PC-9 (cell line): Measurements from ENCODE around the gene DIAPH3.

Experiments
- EZH2 ChIP-seq: fragments of 200-600 bp; sonication (generic); IDR thresholded peaks from 2 replicates; pipeline ENCODE4 v1.8.0; 2017; ENCODE audit warnings: antibody characterized with exemption, low read depth
- TF ChIP-seq, protein P1 (sequence below): fragments of 200-600 bp; sonication (generic); conservative IDR thresholded peaks from 2 replicates; pipeline ENCODE4 v1.6.1; 2017; ENCODE audit warnings: mixed run types, antibody characterized with exemption, mild to moderate bottlenecking, moderate library complexity

GRCh38 chr13:60074397-60074796 lies 89.3 kb downstream of the DIAPH3 start:
- TF ChIP-seq, protein P1, sequence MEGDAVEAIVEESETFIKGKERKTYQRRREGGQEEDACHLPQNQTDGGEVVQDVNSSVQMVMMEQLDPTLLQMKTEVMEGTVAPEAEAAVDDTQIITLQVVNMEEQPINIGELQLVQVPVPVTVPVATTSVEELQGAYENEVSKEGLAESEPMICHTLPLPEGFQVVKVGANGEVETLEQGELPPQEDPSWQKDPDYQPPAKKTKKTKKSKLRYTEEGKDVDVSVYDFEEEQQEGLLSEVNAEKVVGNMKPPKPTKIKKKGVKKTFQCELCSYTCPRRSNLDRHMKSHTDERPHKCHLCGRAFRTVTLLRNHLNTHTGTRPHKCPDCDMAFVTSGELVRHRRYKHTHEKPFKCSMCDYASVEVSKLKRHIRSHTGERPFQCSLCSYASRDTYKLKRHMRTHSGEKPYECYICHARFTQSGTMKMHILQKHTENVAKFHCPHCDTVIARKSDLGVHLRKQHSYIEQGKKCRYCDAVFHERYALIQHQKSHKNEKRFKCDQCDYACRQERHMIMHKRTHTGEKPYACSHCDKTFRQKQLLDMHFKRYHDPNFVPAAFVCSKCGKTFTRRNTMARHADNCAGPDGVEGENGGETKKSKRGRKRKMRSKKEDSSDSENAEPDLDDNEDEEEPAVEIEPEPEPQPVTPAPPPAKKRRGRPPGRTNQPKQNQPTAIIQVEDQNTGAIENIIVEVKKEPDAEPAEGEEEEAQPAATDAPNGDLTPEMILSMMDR = no peak
- TF ChIP-seq EZH2 = no peak
